Measurements from ENCODE around the gene DDAH2.
"Not testable (repeated sequence)": the region's sequence is repeated elsewhere in the genome, so short reads cannot be mapped to it uniquely, and the experiment has no call there.

DDAH2 gene

GRCh38 chr6:31713991-31714684 is 15.0 kb downstream of the DDAH2 start:
- Mint-ChIP-seq H3K36me3 (no peaks in the 10 kb centered on the region), H3K9me3 (no peaks in the 10 kb centered on the region), H3K27ac (no peak overlapping the region), H3K4me1 (peaks cover 18% of the 10 kb centered on the region), H3K4me3 (no peak overlapping the region)
- ATAC-seq (no peak), DNase-seq (ENCODE audit: low spot score in 2 of 2) (no peak)

GRCh38 chr6:31713465-31713864 is 15.6 kb downstream of the DDAH2 start:
- H3K27ac Mint-ChIP-seq: no peak overlapping the region
- H3K4me1 Mint-ChIP-seq: peaks cover 18% of the 10 kb centered on the region
- ATAC-seq: no peak
- DNase-seq (ENCODE audit: low spot score in 2 of 2): no peak
- H3K9me3 Mint-ChIP-seq: no peaks in the 10 kb centered on the region
- H3K36me3 Mint-ChIP-seq: no peaks in the 10 kb centered on the region
- H3K4me3 Mint-ChIP-seq: no peak overlapping the region

- Mint-ChIP-seq H3K27ac (peak overlapping the region; percentile 63), H3K9me3 (no peaks in the 10 kb centered on the region), H3K4me3 (no peak overlapping the region), H3K36me3 (no peaks in the 10 kb centered on the region), H3K4me1 (peaks cover 18% of the 10 kb centered on the region)
- no peak for DNase-seq (ENCODE audit: low spot score in 2 of 2)
- peak; percentile 46 for ATAC-seq
These were observed 16.8 kb downstream of the DDAH2 start for GRCh38 chr6:31712296-31712695.

- ATAC-seq: peak; percentile 42
- peak overlapping the region; percentile 63 for H3K27ac Mint-ChIP-seq
These were observed 17.9 kb downstream of the DDAH2 start for GRCh38 chr6:31711233-31711632.

GRCh38 chr6:31710523-31711219 is 18.4 kb downstream of the DDAH2 start:
- peak overlapping the region; percentile 26 for H3K4me3 Mint-ChIP-seq
- no peak for ATAC-seq
- H3K4me1 Mint-ChIP-seq: peaks cover 18% of the 10 kb centered on the region
- peak overlapping the region; percentile 63 for H3K27ac Mint-ChIP-seq
- no peaks in the 10 kb centered on the region for H3K36me3 Mint-ChIP-seq
- no peak for DNase-seq (ENCODE audit: low spot score in 2 of 2)
- H3K9me3 Mint-ChIP-seq: no peaks in the 10 kb centered on the region

More at GRCh38 chr6:31711233-31711632, 17.9 kb downstream of the DDAH2 start:
- Mint-ChIP-seq H3K36me3 (no peaks in the 10 kb centered on the region), H3K4me1 (peaks cover 18% of the 10 kb centered on the region), H3K4me3 (peak overlapping the region; percentile 26), H3K9me3 (no peaks in the 10 kb centered on the region)
- no peak for DNase-seq (ENCODE audit: low spot score in 2 of 2)

GRCh38 chr6:31709157-31709556 is 19.9 kb downstream of the DDAH2 start:
- not testable (repeated sequence) for H3K36me3 Mint-ChIP-seq; H3K4me3 Mint-ChIP-seq; ATAC-seq; H3K27ac Mint-ChIP-seq; DNase-seq (ENCODE audit: low spot score in 2 of 2); H3K9me3 Mint-ChIP-seq
- peaks cover 18% of the 10 kb centered on the region for H3K4me1 Mint-ChIP-seq

- H3K4me1 Mint-ChIP-seq: peaks cover 22% of the 10 kb centered on the region
These were observed 20.9 kb downstream of the DDAH2 start for GRCh38 chr6:31708224-31708623.

GRCh38 chr6:31707701-31708100 is 21.4 kb downstream of the DDAH2 start:
- H3K4me3 Mint-ChIP-seq: no peak overlapping the region

More at GRCh38 chr6:31708224-31708623, 20.9 kb downstream of the DDAH2 start:
- Mint-ChIP-seq H3K4me3 (no peak overlapping the region), H3K36me3 (no peaks in the 10 kb centered on the region), H3K9me3 (no peaks in the 10 kb centered on the region), H3K27ac (no peak overlapping the region)
- DNase-seq (ENCODE audit: low spot score in 2 of 2) (no peak), ATAC-seq (no peak)

GRCh38 chr6:31706599-31706998 is 22.5 kb downstream of the DDAH2 start, which contains the start of gene LY6G6F:
Gene LY6G6F, plus strand, starts transcription at chr6:31706866. Its CDS starts 41 bp downstream, at chr6:31706907.
- Mint-ChIP-seq H3K27ac (no peak within 1 kb of the TSS), H3K36me3 (peaks cover 8% of the 10 kb centered on the region), H3K9me3 (no peaks in the 10 kb centered on the region), H3K4me1 (peaks cover 29% of the 10 kb centered on the region), H3K4me3 (no peak within 1 kb of the TSS)
- DNase-seq (ENCODE audit: low spot score in 2 of 2) (no peak), ATAC-seq (no peak)

More at GRCh38 chr6:31707701-31708100, 21.4 kb downstream of the DDAH2 start:
- Mint-ChIP-seq H3K36me3 (peaks cover 2% of the 10 kb centered on the region), H3K4me1 (peaks cover 24% of the 10 kb centered on the region), H3K9me3 (no peaks in the 10 kb centered on the region), H3K27ac (no peak overlapping the region)
- no peak for ATAC-seq
- DNase-seq (ENCODE audit: low spot score in 2 of 2): no peak

- DNase-seq (ENCODE audit: low spot score in 2 of 2) (no peak), ATAC-seq (no peak)
- Mint-ChIP-seq H3K4me3 (no peak overlapping the region), H3K9me3 (no peaks in the 10 kb centered on the region), H3K27ac (no peak overlapping the region), H3K36me3 (peaks cover 15% of the 10 kb centered on the region), H3K4me1 (peaks cover 29% of the 10 kb centered on the region)
These were observed 23.2 kb downstream of the DDAH2 start for GRCh38 chr6:31705931-31706330.

GRCh38 chr6:31702819-31703716 is 26.0 kb downstream of the DDAH2 start, which contains the start of gene ABHD16A:
Gene ABHD16A, minus strand, starts transcription at chr6:31703324. Its CDS starts 43 bp downstream, at chr6:31703281.
- Mint-ChIP-seq H3K27ac (peak within 1 kb of the TSS; percentile 95), H3K4me3 (peak within 1 kb of the TSS; percentile 94), H3K9me3 (no peaks in the 10 kb centered on the region), H3K36me3 (peaks cover 44% of the 10 kb centered on the region), H3K4me1 (peaks cover 26% of the 10 kb centered on the region)
- ATAC-seq (peak; percentile 97), DNase-seq (ENCODE audit: low spot score in 2 of 2) (peak; percentile 85 to 95)

- Mint-ChIP-seq H3K9me3 (no peaks in the 10 kb centered on the region), H3K27ac (peak overlapping the region; percentile 95), H3K4me1 (peaks cover 33% of the 10 kb centered on the region), H3K4me3 (peak overlapping the region; percentile 94), H3K36me3 (peaks cover 50% of the 10 kb centered on the region)
- ATAC-seq (peak; percentile 27), DNase-seq (ENCODE audit: low spot score in 2 of 2) (no peak)
These were observed 26.7 kb downstream of the DDAH2 start for GRCh38 chr6:31702405-31702818.

- Mint-ChIP-seq H3K36me3 (peaks cover 56% of the 10 kb centered on the region), H3K4me3 (peak overlapping the region; percentile 94), H3K4me1 (peaks cover 38% of the 10 kb centered on the region), H3K27ac (peak overlapping the region; percentile 95), H3K9me3 (no peaks in the 10 kb centered on the region)
- no peak for DNase-seq (ENCODE audit: low spot score in 2 of 2)
- no peak for ATAC-seq
These were observed 27.3 kb downstream of the DDAH2 start for GRCh38 chr6:31701666-31702404.

GRCh38 chr6:31700740-31701401 is 28.2 kb downstream of the DDAH2 start:
- peaks cover 38% of the 10 kb centered on the region for H3K4me1 Mint-ChIP-seq
- H3K9me3 Mint-ChIP-seq: no peaks in the 10 kb centered on the region
- peak overlapping the region; percentile 94 for H3K4me3 Mint-ChIP-seq
- peak overlapping the region; percentile 95 for H3K27ac Mint-ChIP-seq
- no peak for ATAC-seq
- no peak for DNase-seq (ENCODE audit: low spot score in 2 of 2)
- H3K36me3 Mint-ChIP-seq: peaks cover 66% of the 10 kb centered on the region

Data from stimulated activated effector memory CD8-positive, alpha-beta T cell treated with anti-CD3 and anti-CD28 coated beads, Interleukin-12 subunit alpha, Interleukin-12 subunit beta, amount 100 ng/mL, for 72 hours (primary cell).